ENCODE data around the gene ITPR1. TPM values are rescaled to one million over a fixed set of nuclear protein-coding genes. Genes with fewer than 3 reads are reported as not detected.

ITPR1 gene
- polyA plus RNA-seq, 1 of the 3 experiments (the other 2 are of a cell fraction): 5.9 TPM

DNA sequence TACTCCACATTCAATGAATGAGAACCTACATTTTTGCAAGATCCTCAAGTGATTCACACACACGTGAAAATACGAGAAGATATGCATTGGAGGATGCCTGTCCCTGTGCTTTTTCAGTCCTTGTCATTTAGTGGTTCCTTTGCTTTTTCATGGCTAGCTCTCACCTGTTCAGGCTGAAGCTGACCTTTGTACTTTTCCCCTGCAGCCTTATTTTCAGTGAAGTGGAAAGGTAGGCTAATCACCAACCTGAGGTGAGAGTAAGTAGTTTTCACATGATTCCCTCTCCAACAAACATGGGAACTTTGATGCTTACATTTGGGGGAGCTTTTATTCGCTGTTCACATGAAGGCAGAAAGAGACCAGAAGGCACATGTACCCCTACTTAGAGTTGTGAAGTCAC is 8.3 kb downstream of the ITPR1 start:
- TF ChIP-seq TAF1 (IDR thresholded peaks at IDR 0.05; ENCODE audit: borderline replicate concordance, low read depth, low read length) (no peak), YY1 (IDR thresholded peaks at IDR 0.05; ENCODE audit: low read depth) (no peak)
- Histone ChIP-seq H3K4me2 (no peak overlapping the region), H3K9ac (no peak overlapping the region), H3K27ac (ENCODE audit: low read depth in 2 of 2, low read length in 1 of 2) (no peak overlapping the region), H3F3A (replicated peaks; ENCODE audit: insufficient read depth) (no peaks in the 10 kb centered on the region), H3K27me3 (ENCODE audit: insufficient read depth) (no peaks in the 10 kb centered on the region), H3K4me1 (ENCODE audit: control insufficient read depth in 1 of 2, insufficient read depth in 2 of 2, low read depth in 1 of 2, low read length in 1 of 2) (peaks cover 9 to 32% of the 10 kb centered on the region in 2 experiments; a peak in 2 of 4 replicates), H4K20me1 (ENCODE audit: insufficient read depth) (no peaks in the 10 kb centered on the region), H3K79me2 (ENCODE audit: insufficient read depth) (no peaks in the 10 kb centered on the region), H3K9me3 (no peaks in the 10 kb centered on the region), H2AFZ (ENCODE audit: low read depth) (no peak overlapping the region), H3K9me2 (no peaks in the 10 kb centered on the region), H3K4me3 (ENCODE audit: low read depth in 2 of 2, low read length in 1 of 2) (no peak overlapping the region), H3K36me3 (replicated peaks in 1 of 2; ENCODE audit: control insufficient read depth in 1 of 2, insufficient read depth in 2 of 2, low read length in 1 of 2) (peaks cover 0 to 4% of the 10 kb centered on the region in 2 experiments)
- ChIA-PET POLR2A (interaction anchor here (6.8 kb wide), 1 partner anchor 8 kb away, joined by 49 read pairs; the partner anchor contains the start of gene ITPR1), CTCF (interaction anchor here (0.7 to 1.2 kb wide), 2 partner anchors 34 to 132 kb away, joined by 3 read pairs; no protein-coding TSS in a partner anchor)
- no peak for DNase-seq
- WGBS (ENCODE audit: low lambda C conversion rate): 98% methylated on average over 3 of the region's 3 CpGs

DNA sequence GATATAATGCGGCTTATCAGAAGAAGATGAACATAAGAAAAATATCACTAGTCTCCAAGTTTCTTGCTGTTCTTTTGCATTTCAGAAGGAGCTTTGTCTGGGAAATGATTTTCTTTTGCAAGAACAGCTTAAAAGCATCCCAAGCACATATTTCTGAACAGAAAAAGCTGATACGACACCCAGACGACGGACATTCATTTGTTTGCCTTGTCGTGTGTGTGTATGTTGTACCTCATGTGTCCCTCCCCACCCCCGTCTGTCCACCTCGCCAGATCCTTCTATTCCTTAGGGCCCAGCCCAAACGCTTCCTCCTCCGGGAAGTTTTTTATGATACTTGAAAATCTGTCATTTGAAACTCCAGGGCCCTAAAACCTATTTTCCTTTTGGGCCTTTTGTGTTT is 8.8 kb downstream of the ITPR1 start:
- DNase-seq: no peak
- H3K27ac ChIP-seq (ENCODE audit: low read depth in 2 of 2, low read length in 1 of 2): no peak overlapping the region
- H3F3A ChIP-seq (replicated peaks; ENCODE audit: insufficient read depth): no peaks in the 10 kb centered on the region
- no peaks in the 10 kb centered on the region for H3K27me3 ChIP-seq (ENCODE audit: insufficient read depth)
- ChIA-PET CTCF (interaction anchor here (1.2 kb wide), 1 partner anchor 132 kb away, joined by 3 read pairs; no protein-coding TSS in a partner anchor), POLR2A (interaction anchor here (6.8 kb wide), 1 partner anchor 9 kb away, joined by 49 read pairs; the partner anchor contains the start of gene ITPR1)
- peaks cover 9 to 36% of the 10 kb centered on the region in 2 experiments; a peak in 2 of 4 replicates for H3K4me1 ChIP-seq (ENCODE audit: control insufficient read depth in 1 of 2, insufficient read depth in 2 of 2, low read depth in 1 of 2, low read length in 1 of 2)
- no peaks in the 10 kb centered on the region for H4K20me1 ChIP-seq (ENCODE audit: insufficient read depth)
- H3K9me2 ChIP-seq: no peaks in the 10 kb centered on the region
- 96% methylated on average over 9 of the region's 9 CpGs for WGBS (ENCODE audit: low lambda C conversion rate)
- no peaks in the 10 kb centered on the region for H3K79me2 ChIP-seq (ENCODE audit: insufficient read depth)
- H2AFZ ChIP-seq (ENCODE audit: low read depth): no peak overlapping the region
- no peak overlapping the region for H3K4me3 ChIP-seq (ENCODE audit: low read depth in 2 of 2, low read length in 1 of 2)
- H3K36me3 ChIP-seq (replicated peaks in 1 of 2; ENCODE audit: control insufficient read depth in 1 of 2, insufficient read depth in 2 of 2, low read length in 1 of 2): peaks cover 0 to 4% of the 10 kb centered on the region in 2 experiments
- H3K4me2 ChIP-seq: no peak overlapping the region
- TF ChIP-seq FOXM1 (IDR thresholded peaks at IDR 0.05; ENCODE audit: low read depth) (no peak), TCF12 (IDR thresholded peaks at IDR 0.05) (no peak), GABPA (IDR thresholded peaks at IDR 0.05; ENCODE audit: low read depth) (no peak)
- TF ChIP-seq, protein P1, sequence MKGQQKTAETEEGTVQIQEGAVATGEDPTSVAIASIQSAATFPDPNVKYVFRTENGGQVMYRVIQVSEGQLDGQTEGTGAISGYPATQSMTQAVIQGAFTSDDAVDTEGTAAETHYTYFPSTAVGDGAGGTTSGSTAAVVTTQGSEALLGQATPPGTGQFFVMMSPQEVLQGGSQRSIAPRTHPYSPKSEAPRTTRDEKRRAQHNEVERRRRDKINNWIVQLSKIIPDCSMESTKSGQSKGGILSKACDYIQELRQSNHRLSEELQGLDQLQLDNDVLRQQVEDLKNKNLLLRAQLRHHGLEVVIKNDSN (IDR thresholded peaks at IDR 0.05; ENCODE audit: borderline replicate concordance, low read depth): no peak
- TF ChIP-seq, protein P2, sequence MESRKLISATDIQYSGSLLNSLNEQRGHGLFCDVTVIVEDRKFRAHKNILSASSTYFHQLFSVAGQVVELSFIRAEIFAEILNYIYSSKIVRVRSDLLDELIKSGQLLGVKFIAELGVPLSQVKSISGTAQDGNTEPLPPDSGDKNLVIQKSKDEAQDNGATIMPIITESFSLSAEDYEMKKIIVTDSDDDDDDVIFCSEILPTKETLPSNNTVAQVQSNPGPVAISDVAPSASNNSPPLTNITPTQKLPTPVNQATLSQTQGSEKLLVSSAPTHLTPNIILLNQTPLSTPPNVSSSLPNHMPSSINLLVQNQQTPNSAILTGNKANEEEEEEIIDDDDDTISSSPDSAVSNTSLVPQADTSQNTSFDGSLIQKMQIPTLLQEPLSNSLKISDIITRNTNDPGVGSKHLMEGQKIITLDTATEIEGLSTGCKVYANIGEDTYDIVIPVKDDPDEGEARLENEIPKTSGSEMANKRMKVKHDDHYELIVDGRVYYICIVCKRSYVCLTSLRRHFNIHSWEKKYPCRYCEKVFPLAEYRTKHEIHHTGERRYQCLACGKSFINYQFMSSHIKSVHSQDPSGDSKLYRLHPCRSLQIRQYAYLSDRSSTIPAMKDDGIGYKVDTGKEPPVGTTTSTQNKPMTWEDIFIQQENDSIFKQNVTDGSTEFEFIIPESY (IDR thresholded peaks at IDR 0.05; ENCODE audit: borderline replicate concordance, low read depth): no peak
- H3K9me3 ChIP-seq: no peaks in the 10 kb centered on the region
- H3K9ac ChIP-seq: no peak overlapping the region

DNA sequence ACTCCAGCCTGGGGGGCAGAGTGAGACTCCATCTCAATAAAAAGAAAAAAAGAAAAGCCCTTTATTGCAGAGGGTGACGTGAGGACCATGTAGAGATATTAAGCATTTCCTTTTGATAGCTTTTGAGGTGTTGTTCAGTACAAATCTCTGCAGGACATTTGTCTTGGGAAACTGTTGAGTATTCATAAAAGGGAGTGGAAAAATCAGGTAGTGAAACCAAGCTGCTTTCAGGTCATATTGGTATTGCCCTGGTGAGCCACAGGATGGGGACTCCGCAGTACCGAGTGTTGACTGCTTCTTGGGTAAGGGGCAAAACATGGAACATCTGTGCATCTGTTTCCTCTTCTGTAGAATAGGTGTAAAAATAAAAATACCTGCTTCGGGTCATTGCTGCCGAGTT is 9.9 kb downstream of the ITPR1 start:
- H3K9me2 ChIP-seq: no peaks in the 10 kb centered on the region
- H3K27me3 ChIP-seq (ENCODE audit: insufficient read depth): no peaks in the 10 kb centered on the region
- H3K36me3 ChIP-seq (replicated peaks in 1 of 2; ENCODE audit: control insufficient read depth in 1 of 2, insufficient read depth in 2 of 2, low read length in 1 of 2): peaks cover 0 to 4% of the 10 kb centered on the region in 2 experiments
- peak overlapping the region in 1 of 2 experiments; percentile 89; a peak in 2 of 4 replicates for H3K27ac ChIP-seq (ENCODE audit: low read depth in 2 of 2, low read length in 1 of 2)
- no peaks in the 10 kb centered on the region for H4K20me1 ChIP-seq (ENCODE audit: insufficient read depth)
- ChIA-PET POLR2A (interaction anchor here (6.8 kb wide), 1 partner anchor 10 kb away, joined by 49 read pairs; the partner anchor contains the start of gene ITPR1), CTCF (interaction anchor here (0.8 to 1.2 kb wide), 2 partner anchors 9 to 152 kb away, joined by 3 to 4 read pairs; no protein-coding TSS in a partner anchor)
- no peak overlapping the region for H3K4me2 ChIP-seq
- H3K4me3 ChIP-seq (ENCODE audit: low read depth in 2 of 2, low read length in 1 of 2): no peak overlapping the region
- DNase-seq: no peak
- H3K4me1 ChIP-seq (ENCODE audit: control insufficient read depth in 1 of 2, insufficient read depth in 2 of 2, low read depth in 1 of 2, low read length in 1 of 2): peaks cover 9 to 47% of the 10 kb centered on the region in 2 experiments; a peak in 2 of 4 replicates
- H3F3A ChIP-seq (replicated peaks; ENCODE audit: insufficient read depth): no peaks in the 10 kb centered on the region
- H3K9ac ChIP-seq: no peak overlapping the region
- no peak overlapping the region for H2AFZ ChIP-seq (ENCODE audit: low read depth)
- WGBS (ENCODE audit: low lambda C conversion rate): 86% methylated on average over 5 of the region's 5 CpGs
- H3K9me3 ChIP-seq: no peaks in the 10 kb centered on the region
- no peak for TF ChIP-seq SMC3 (IDR thresholded peaks at IDR 0.05; ENCODE audit: low read depth, low read length)
- no peak for TF ChIP-seq CHD2 (IDR thresholded peaks at IDR 0.05; ENCODE audit: low read length, partially characterized antibody)
- no peak for TF ChIP-seq NRF1 (IDR thresholded peaks at IDR 0.05; ENCODE audit: low read depth, low read length)
- TF ChIP-seq NFIC (IDR thresholded peaks at IDR 0.05; ENCODE audit: borderline replicate concordance): no peak
- no peak for TF ChIP-seq TAF1 (IDR thresholded peaks at IDR 0.05; ENCODE audit: borderline replicate concordance, low read depth, low read length)
- no peak for TF ChIP-seq EZH2phosphoT487 (IDR thresholded peaks at IDR 0.05; ENCODE audit: borderline replicate concordance, low read depth)
- no peak for TF ChIP-seq TCF12 (IDR thresholded peaks at IDR 0.05)
- H3K79me2 ChIP-seq (ENCODE audit: insufficient read depth): no peaks in the 10 kb centered on the region

Data from SK-N-SH (cell line).